IMR-90 (cell line): Measurements from ENCODE around the gene WWC2. TPM values are rescaled to one million over a fixed set of nuclear protein-coding genes. Genes with fewer than 3 reads are reported as not detected.
A peak's percentile ranks its signal among the peaks of the same experiment; 100 is the strongest.

Experiments
- ATAC-seq: fragments of 200-7000 bp; cut with Tn5 transposase; 2 replicates; pipeline ENCODE4 v1.9.1; 2020; ENCODE audit warnings: low read depth, mild to moderate bottlenecking, moderate library complexity
- BruUV-seq: library from RNA; stranded (reverse); fragments of 400-500 nt; replicated peaks from 2 replicates; lab custom pipeline; 2021; lab: Mats Ljungman, UMichigan
- CTCF ChIA-PET: fragments of 300-600 bp; formaldehyde crosslinking; extraction: SDS; loops from one replicate; lab custom pipeline; 2021; ENCODE audit warnings: antibody characterized with exemption; lab: Yijun Ruan, JAX
- POLR2A ChIA-PET: fragments of 300-600 bp; sonication (Branson Sonifier 250); formaldehyde crosslinking; loops from one replicate; lab custom pipeline; 2022; ENCODE audit warnings: antibody characterized with exemption; ENCODE audit not compliant: unreplicated experiment; lab: Charles Lee
- DNase-seq: peaks from one replicate; pipeline ENCODE4 v3.0.0; 2013
- H2AFZ ChIP-seq: replicated peaks from 2 replicates; pipeline ENCODE3; 2013; ENCODE audit warnings: low read length, mild to moderate bottlenecking; ENCODE audit not compliant: poor library complexity
- H2AK5ac ChIP-seq: 2 replicates; pipeline ENCODE4 v1.6.1; 2013; ENCODE audit warnings: low read depth, low read length, inconsistent platforms
- H2AK9ac ChIP-seq: replicated peaks from 2 replicates; pipeline ENCODE3; 2013; ENCODE audit warnings: mild to moderate bottlenecking, low read depth, low read length, moderate library complexity; ENCODE audit not compliant: poor library complexity
- H2BK120ac ChIP-seq: 2 replicates; pipeline ENCODE4 v1.6.1; 2013; ENCODE audit warnings: low read depth, low read length, inconsistent platforms
- H2BK15ac ChIP-seq: 3 replicates; pipeline ENCODE4 v1.6.1; 2013; ENCODE audit warnings: low read depth, low read length, inconsistent platforms
- H2BK20ac ChIP-seq: 2 replicates; pipeline ENCODE4 v1.6.1; 2013; ENCODE audit warnings: low read depth, mild to moderate bottlenecking, inconsistent platforms, low read length, moderate library complexity
- H2BK5ac ChIP-seq: 2 replicates; pipeline ENCODE4 v1.6.1; 2013; ENCODE audit warnings: mild to moderate bottlenecking, low read depth, low read length, inconsistent platforms; ENCODE audit not compliant: poor library complexity, severe bottlenecking
- H3K14ac ChIP-seq: replicated peaks from 2 replicates; pipeline ENCODE4 v1.6.1; 2013; ENCODE audit warnings: low read depth, low read length, inconsistent platforms
- H3K18ac ChIP-seq: 2 replicates; pipeline ENCODE4 v1.6.1; 2013; ENCODE audit warnings: low read depth, low read length, control low read depth
- H3K23ac ChIP-seq: 2 replicates; pipeline ENCODE4 v1.6.1; 2013; ENCODE audit warnings: low read depth, low read length, inconsistent platforms
- H3K27ac ChIP-seq: 2 replicates; pipeline ENCODE4 v1.5.1; 2013; ENCODE audit warnings: mild to moderate bottlenecking, control low read depth, low read length; ENCODE audit not compliant: insufficient read depth
- H3K27me3 ChIP-seq: 2 replicates; pipeline ENCODE4 v1.6.1; 2013; ENCODE audit warnings: low read length; ENCODE audit not compliant: control insufficient read depth, insufficient read depth
- H3K36me3 ChIP-seq: 2 replicates; pipeline ENCODE4 v1.6.1; 2013; ENCODE audit warnings: low read length, mixed read lengths; ENCODE audit not compliant: control insufficient read depth, insufficient read depth
- H3K4ac ChIP-seq: 2 replicates; pipeline ENCODE4 v1.6.1; 2013; ENCODE audit warnings: low read depth, low read length, inconsistent platforms
- H3K4me1 ChIP-seq: 2 replicates; pipeline ENCODE4 v1.6.1; 2013; ENCODE audit warnings: low read length, mixed read lengths; ENCODE audit not compliant: control insufficient read depth, insufficient read depth
- H3K4me2 ChIP-seq: 2 replicates; pipeline ENCODE4 v1.6.1; 2013; ENCODE audit warnings: low read depth, mild to moderate bottlenecking, control low read depth, low read length, moderate library complexity
- H3K4me3 ChIP-seq: 2 replicates; pipeline ENCODE4 v1.5.1; 2013; ENCODE audit warnings: low read depth, mild to moderate bottlenecking, control low read depth, low read length, moderate library complexity; ENCODE audit not compliant: insufficient read depth
- H3K56ac ChIP-seq: 2 replicates; pipeline ENCODE4 v1.6.1; 2013; ENCODE audit warnings: low read length, inconsistent platforms; ENCODE audit not compliant: insufficient read depth; ENCODE audit errors: extremely low read depth
- H3K79me1 ChIP-seq, 2 experiments: 2 replicates each; pipeline ENCODE4 v1.6.1; 2013; ENCODE audit warnings: low read length in 2 of 2, inconsistent platforms in 1 of 2, low read depth in 1 of 2
- H3K9ac ChIP-seq: 2 replicates; pipeline ENCODE4 v1.6.1; 2013; ENCODE audit warnings: low read depth, low read length, control low read depth
- H3K9me1 ChIP-seq: 2 replicates; pipeline ENCODE4 v1.6.1; 2013; ENCODE audit warnings: low read length, inconsistent platforms; ENCODE audit not compliant: insufficient read depth
- H3K9me3 ChIP-seq: 2 replicates; pipeline ENCODE4 v1.6.1; 2013; ENCODE audit warnings: low read length; ENCODE audit not compliant: control insufficient read depth, insufficient read depth
- H4K20me1 ChIP-seq: 2 replicates; pipeline ENCODE4 v1.6.1; 2013; ENCODE audit warnings: low read length, inconsistent platforms; ENCODE audit not compliant: insufficient read depth
- H4K5ac ChIP-seq: 2 replicates; pipeline ENCODE4 v1.6.1; 2013; ENCODE audit warnings: mild to moderate bottlenecking, low read depth, low read length, control low read depth
- H4K8ac ChIP-seq, 2 experiments: 2 replicates each; pipeline ENCODE4 v1.6.1; 2013; ENCODE audit warnings: low read depth in 2 of 2, low read length in 2 of 2, control low read depth in 1 of 2, inconsistent platforms in 1 of 2
- H4K91ac ChIP-seq: 2 replicates; pipeline ENCODE4 v1.6.1; 2013; ENCODE audit warnings: low read depth, low read length, inconsistent platforms; ENCODE audit not compliant: insufficient read depth
- BHLHE40 ChIP-seq: fragments of 150-350 bp; IDR thresholded peaks from 2 replicates; pipeline ENCODE4 v1.6.1; 2016; ENCODE audit warnings: mild to moderate bottlenecking, low read depth, low read length
- CEBPB ChIP-seq: IDR thresholded peaks from 2 replicates; pipeline ENCODE4 v1.6.1; 2012; ENCODE audit warnings: low read depth, low read length, improper control_type of control experiment
- ELK1 ChIP-seq: fragments of 150-350 bp; IDR thresholded peaks from 2 replicates; pipeline ENCODE4 v1.6.1; 2016; ENCODE audit warnings: low read depth, mild to moderate bottlenecking, low read length, moderate library complexity, borderline replicate concordance
- RAD21 ChIP-seq: IDR thresholded peaks from 2 replicates; pipeline ENCODE4 v1.6.1; 2012; ENCODE audit warnings: low read length, improper control_type of control experiment
- WGBS, 2 experiments: methylation state at CpG; one replicate each; pipeline versions ENCODE4 v1.1.5 to v1.1.7; 2013; ENCODE audit warnings: missing lambda C conversion rate in 2 of 2; ENCODE audit not compliant: insufficient read length in 1 of 2; ENCODE audit errors: extremely low coverage in 2 of 2; 5-methylcytosine and 5-hydroxymethylcytosine counted together
- dilution Hi-C: fragments of 300-500 bp; cut with HindIII; formaldehyde crosslinking; loops from one replicate; pipeline ENCODE4 v1.14.3; 2018; ENCODE audit warnings: low sequenced_read_pairs; ENCODE audit not compliant: unreplicated experiment
- in situ Hi-C: fragments of 300-500 bp; cut with MboI; formaldehyde crosslinking; loops from 3 replicates; pipeline ENCODE4 v1.14.3; 2019; ENCODE audit warnings: low sequenced_read_pairs, inconsistent platforms, mixed read lengths
- intact Hi-C: fragments of 100-400 bp; cut with micrococcal nuclease; formaldehyde crosslinking; loops from 2 replicates; pipeline ENCODE4 v1.10.0; 2022
- polyA plus RNA-seq, 3 experiments: library from polyadenylated mRNA; depleted of rRNA; stranded (reverse); fragments of >200 nt; gene quantifications; 2 replicates each; pipeline ENCODE4 v1.2.3, GENCODE V29; 2012; ENCODE audit warnings: low replicate concordance in 1 of 3
- total RNA-seq: library from RNA; depleted of rRNA; stranded (reverse); fragments of >200 nt; gene quantifications from 2 replicates; pipeline ENCODE4 v1.2.3, GENCODE V29; 2012

WWC2 gene
- total and polyA plus RNA-seq, 2 of the 4 experiments (the other 2 are of a cell fraction), result 26.6 to 27.4 TPM

- dilution Hi-C loops, result no loop called here
- H4K5ac ChIP-seq, result no peak overlapping the region
- H3K4me2 ChIP-seq, result no peak overlapping the region
- no peak overlapping the region for H3K18ac ChIP-seq
- no peak overlapping the region for H3K56ac ChIP-seq
- no peaks in the 10 kb centered on the region for H3K27me3 ChIP-seq
- H2AK5ac ChIP-seq, result no peak overlapping the region
- no peaks in the 10 kb centered on the region; the same call in none of the 2 replicates for H3K9me1 ChIP-seq
- BruUV-seq, result no TSS peak
- H3K9me3 ChIP-seq, result no peaks in the 10 kb centered on the region
- H2BK15ac ChIP-seq, result no peak overlapping the region; the same call in 2 of the 3 replicates
- in situ Hi-C loops, result no loop called here
- no peak overlapping the region for H3K27ac ChIP-seq
- H3K4ac ChIP-seq, result peak overlapping the region; percentile 70; the same call in 1 of the 2 replicates
- no peak overlapping the region for H4K91ac ChIP-seq
- H3K4me3 ChIP-seq, result no peak overlapping the region
- no peak overlapping the region for H2BK5ac ChIP-seq
- intact Hi-C loops, result no loop called here
- no peak overlapping the region for H3K23ac ChIP-seq
- H3K4me1 ChIP-seq, result peaks cover 4% of the 10 kb centered on the region
- no peak overlapping the region for H2BK20ac ChIP-seq
- TF ChIP-seq CEBPB, result peak; percentile 67; the same call in 1 of the 2 replicates
- no peak for TF ChIP-seq ELK1
- 0 out of 2 replicates have a peak, but pooled peaks have one; percentile 5 for TF ChIP-seq RAD21
- peak; percentile 25; the same call in 1 of the 2 replicates for TF ChIP-seq BHLHE40
- DNase-seq (peak; percentile 81), ATAC-seq (peak; percentile 67)
- ChIA-PET POLR2A (no interaction called here), CTCF (interaction anchor here (0.7 kb wide), 1 partner anchor 11 kb away, joined by 3 read pairs; no protein-coding TSS in a partner anchor)
- H3K36me3 ChIP-seq, result peaks cover 2% of the 10 kb centered on the region
- H3K14ac ChIP-seq, result no peak overlapping the region; the same call in 1 of the 2 replicates
- H4K8ac ChIP-seq, result no peak overlapping the region
- H3K79me1 ChIP-seq, result peaks cover 23 to 62% of the 10 kb centered on the region in 2 experiments
- H2BK120ac ChIP-seq, result no peak overlapping the region
- no peak overlapping the region for H2AFZ ChIP-seq
- H2AK9ac ChIP-seq, result no peak overlapping the region
- H4K20me1 ChIP-seq, result peaks cover 6% of the 10 kb centered on the region; the same call in 1 of the 2 replicates
- WGBS, 2 experiments, result no CpG with 5 or more reads among the region's 4 CpGs
- H3K9ac ChIP-seq, result no peak overlapping the region
These were observed 102.3 kb downstream of the WWC2 start for GRCh38 chr4:183201331-183201730.
